Activated CD4-positive, alpha-beta T cell treated with anti-CD3 and anti-CD28 coated beads, Interleukin-2, amount 50 U/mL, for 1 hour (primary cell): ENCODE results near the gene MAD1L1.
"Not testable (repeated sequence)": the region's sequence is repeated elsewhere in the genome, so short reads cannot be mapped to it uniquely, and the experiment has no call there.

Experiments
- DNase-seq: peaks from one replicate; pipeline ENCODE4 v3.0.0-alpha.2; 2020

The MAD1L1 gene

DNA sequence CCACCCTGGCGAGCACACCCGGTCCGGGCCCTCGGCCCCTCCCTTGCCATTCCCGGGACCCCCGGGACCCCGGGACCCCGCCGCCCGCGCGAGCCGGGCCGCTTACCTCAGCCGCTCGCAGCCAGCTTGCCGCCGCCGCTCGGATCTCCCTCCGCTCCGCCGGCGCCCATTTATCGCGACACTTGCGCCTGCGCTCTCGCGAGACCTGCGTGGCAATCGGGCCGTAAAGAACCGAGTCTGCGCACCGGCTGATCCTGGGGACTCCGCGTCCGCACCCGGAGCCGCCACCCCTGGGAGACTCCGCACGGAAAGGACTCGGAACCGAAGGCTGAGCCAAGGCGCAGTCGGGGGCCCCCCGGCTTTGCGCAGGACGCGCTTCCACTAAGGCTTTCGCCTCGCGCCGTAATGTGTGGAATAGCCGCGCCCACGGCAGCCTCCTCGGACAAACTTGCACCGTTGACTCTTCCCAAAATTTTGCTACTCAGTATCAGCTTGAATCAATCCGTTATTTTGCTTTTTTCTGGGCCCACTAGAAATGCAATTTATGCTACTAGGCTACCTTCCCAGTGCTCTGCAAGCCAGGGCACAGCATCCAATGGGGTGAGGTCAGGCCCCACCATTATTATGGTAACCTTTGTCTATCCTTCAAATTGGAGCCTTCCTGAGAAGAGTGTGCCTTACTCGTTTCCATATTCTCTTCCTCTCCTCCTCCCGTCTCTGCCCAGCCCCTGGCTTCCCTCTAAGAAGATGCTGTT lies at the start of gene MAD1L1:
Gene MAD1L1 (minus strand): TSS at position 180 of the 755 bp plus-strand sequence. CDS start 2,812 bp downstream, outside the sequence.
- peak; percentile 87 for DNase-seq

- no peak for DNase-seq
These were observed 49.5 kb upstream of the MAD1L1 start for GRCh38 chr7:2282185-2282751.

DNA sequence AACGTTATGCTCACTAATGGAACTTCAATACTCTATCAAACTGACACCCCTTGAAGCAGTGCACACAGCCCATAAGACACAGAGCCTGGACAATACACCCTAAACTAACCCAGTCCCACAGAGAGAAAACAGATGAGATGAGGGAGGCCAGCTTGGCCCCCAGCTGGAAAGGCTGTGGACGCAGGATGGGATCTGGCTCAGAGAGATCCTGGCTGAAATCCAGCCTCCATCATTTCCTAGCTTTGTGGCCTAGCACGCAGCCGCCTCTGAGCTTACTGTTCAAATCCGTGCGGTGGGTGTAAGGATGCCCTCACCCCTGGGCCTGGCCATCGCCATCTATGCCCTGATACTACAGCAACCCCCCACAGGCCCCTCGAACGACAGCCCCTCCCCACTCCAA lies 48.8 kb upstream of the MAD1L1 start:
- DNase-seq: no peak

- no peak for DNase-seq
These were observed 47.7 kb upstream of the MAD1L1 start for GRCh38 chr7:2280424-2280823.

- DNase-seq: no peak
These were observed 47.2 kb upstream of the MAD1L1 start for GRCh38 chr7:2279896-2280295.

GRCh38 chr7:2278026-2278425 lies 45.3 kb upstream of the MAD1L1 start:
- no peak for DNase-seq

DNA sequence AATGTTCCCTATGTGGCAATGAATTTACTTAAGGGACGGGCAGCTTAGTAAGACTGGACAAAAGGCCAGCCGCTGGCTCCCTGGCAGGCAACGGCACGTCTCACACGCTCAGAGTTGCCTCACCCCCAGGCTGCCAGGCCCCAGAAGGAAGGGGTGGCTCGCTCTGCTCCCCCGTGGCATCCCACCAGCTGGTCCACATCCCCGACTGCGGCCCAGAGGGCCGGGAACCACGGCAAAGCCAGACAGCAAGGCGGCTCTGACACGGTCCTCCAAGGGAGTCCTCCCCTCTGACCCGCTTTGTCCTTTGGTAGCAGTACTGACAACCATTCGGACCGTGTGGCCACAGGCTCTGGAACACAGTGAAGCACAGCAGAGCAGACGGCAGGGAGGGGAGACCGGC lies 43.4 kb upstream of the MAD1L1 start:
- DNase-seq: no peak

DNA sequence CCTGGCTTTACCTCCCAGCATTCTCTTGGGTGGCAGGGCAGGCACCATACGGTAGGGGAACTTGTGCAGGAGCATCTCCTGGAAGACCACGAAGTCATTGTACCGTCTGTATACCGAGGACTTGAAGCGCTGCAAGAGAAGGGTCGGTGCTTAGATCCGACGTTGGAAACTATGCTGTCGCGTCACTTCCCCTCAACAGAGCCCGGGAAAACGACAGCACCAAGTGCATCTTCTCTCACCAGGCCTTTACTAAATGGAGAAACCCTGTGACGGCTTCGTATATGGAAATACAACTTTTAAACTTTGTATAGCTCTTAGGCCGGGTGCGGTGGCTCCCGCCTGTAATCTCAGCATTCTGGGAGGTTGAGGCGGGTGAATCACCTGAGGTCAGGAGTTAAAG lies 42.4 kb upstream of the MAD1L1 start:
- DNase-seq: no peak

GRCh38 chr7:2274666-2275065 lies 41.9 kb upstream of the MAD1L1 start:
- DNase-seq: no peak

GRCh38 chr7:2273866-2274265 lies 41.1 kb upstream of the MAD1L1 start:
- no peak for DNase-seq

- no peak for DNase-seq
These were observed 39.3 kb upstream of the MAD1L1 start for GRCh38 chr7:2272031-2272430.

DNA sequence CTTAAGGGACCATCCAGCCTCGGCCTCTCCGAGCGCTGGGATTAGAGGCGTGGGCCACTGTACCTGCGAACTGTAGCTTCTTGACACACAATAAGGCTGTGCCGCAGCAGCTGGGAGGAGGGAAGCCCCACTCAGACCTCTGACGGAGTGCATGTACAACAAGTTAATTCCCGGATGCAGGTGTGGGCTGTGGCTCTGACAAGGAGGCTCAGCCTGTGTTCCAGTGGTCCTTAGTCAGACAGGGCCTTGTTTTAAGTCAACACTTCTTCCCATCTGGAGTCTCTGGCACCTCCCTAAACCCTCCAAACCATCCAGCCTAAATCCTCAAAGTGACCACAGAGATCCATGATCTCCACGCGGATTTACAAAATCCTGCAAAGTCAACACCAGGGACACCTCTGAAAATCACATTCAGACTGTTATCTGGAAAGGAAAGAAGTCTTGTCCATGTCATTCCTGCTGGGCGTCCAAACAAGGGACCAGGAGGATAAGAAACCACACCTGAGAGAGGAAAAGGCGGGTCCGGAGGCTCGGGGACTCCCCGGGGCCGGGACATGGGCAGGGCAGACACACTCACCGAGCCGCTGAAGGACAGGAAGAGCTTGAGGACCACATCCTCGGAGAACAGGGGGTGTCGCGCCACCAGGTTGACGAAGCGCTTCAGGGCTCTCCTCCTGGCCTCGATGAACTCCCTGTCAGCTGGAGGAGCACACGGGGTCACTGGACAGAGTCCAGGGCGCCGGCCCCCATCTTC lies 38.7 kb upstream of the MAD1L1 start:
- no peak for DNase-seq

- DNase-seq: no peak
These were observed 37.8 kb upstream of the MAD1L1 start for GRCh38 chr7:2270495-2270894.

DNA sequence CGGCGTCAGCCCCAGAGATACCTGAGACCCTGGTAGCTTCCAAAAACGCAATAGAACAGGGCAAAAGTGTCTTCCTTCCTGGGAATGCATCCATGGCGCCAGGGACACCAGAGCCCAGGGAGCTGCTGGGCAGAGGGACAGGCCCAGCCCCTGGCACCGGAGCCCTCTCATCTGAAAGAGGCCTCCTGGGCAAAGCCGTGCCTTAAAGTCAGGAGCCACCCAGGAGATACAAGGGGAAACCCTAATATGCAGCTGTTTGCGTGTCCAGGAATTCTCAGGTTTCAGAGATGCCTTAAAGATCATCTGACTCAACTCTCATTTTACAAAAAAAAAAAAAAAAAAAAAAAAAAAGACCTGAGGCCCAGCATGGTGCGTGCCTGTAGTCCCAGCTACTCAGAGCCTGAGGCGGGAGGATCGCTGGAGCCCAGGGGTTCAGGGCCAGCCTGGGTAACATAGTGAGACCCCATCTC lies 37.3 kb upstream of the MAD1L1 start:
- no peak for DNase-seq

- DNase-seq: not testable (repeated sequence)
These were observed 36.6 kb upstream of the MAD1L1 start for GRCh38 chr7:2269089-2269990.

GRCh38 chr7:2266911-2267310 lies 34.2 kb upstream of the MAD1L1 start:
- no peak for DNase-seq

- DNase-seq: no peak
These were observed 31.4 kb upstream of the MAD1L1 start for GRCh38 chr7:2264158-2264557.

- no peak for DNase-seq
These were observed 30.4 kb upstream of the MAD1L1 start for GRCh38 chr7:2263176-2263575.

GRCh38 chr7:2261611-2262010 lies 28.9 kb upstream of the MAD1L1 start:
- DNase-seq: peak; percentile 20

- no peak for DNase-seq
These were observed 28.1 kb upstream of the MAD1L1 start for GRCh38 chr7:2260820-2261219.

- no peak for DNase-seq
These were observed 26.7 kb upstream of the MAD1L1 start for GRCh38 chr7:2259480-2259879.

GRCh38 chr7:2258661-2259365 lies 26.1 kb upstream of the MAD1L1 start:
- no peak for DNase-seq
